Astrocyte (in vitro differentiated cells and primary cell): ENCODE data around the gene INSYN1.

Experiments
- EZH2 ChIP-seq: IDR thresholded peaks from 2 replicates; pipeline ENCODE4 v1.6.1; 2012; ENCODE audit warnings: mild to moderate bottlenecking, low read length, inconsistent platforms; ENCODE audit not compliant: insufficient read depth
- TF ChIP-seq, protein P1 (sequence below): IDR thresholded peaks from 2 replicates; pipeline ENCODE4 v1.5.1; 2011; ENCODE audit warnings: low read depth, mild to moderate bottlenecking, inconsistent platforms, low read length, moderate library complexity; ENCODE audit not compliant: insufficient read depth

DNA sequence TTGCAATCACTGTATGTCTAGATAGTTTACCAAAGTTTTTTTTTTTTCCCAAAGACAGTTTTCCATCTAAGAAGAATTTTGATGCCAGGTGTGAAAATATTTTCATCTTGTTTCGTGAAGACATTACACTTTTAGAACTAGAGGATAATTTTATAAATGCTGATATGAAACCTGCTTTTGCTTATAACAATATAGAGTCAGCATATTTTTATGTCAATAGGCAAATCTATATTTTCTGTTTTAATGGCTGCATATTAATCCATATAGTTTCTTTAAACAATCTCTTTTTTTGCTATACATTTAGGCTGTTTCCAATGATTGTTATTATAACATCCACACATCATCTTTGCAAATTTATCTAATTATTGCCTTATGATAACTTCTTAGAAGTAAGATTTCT is 12.6 kb upstream of the INSYN1 start:
- TF ChIP-seq, protein P1, sequence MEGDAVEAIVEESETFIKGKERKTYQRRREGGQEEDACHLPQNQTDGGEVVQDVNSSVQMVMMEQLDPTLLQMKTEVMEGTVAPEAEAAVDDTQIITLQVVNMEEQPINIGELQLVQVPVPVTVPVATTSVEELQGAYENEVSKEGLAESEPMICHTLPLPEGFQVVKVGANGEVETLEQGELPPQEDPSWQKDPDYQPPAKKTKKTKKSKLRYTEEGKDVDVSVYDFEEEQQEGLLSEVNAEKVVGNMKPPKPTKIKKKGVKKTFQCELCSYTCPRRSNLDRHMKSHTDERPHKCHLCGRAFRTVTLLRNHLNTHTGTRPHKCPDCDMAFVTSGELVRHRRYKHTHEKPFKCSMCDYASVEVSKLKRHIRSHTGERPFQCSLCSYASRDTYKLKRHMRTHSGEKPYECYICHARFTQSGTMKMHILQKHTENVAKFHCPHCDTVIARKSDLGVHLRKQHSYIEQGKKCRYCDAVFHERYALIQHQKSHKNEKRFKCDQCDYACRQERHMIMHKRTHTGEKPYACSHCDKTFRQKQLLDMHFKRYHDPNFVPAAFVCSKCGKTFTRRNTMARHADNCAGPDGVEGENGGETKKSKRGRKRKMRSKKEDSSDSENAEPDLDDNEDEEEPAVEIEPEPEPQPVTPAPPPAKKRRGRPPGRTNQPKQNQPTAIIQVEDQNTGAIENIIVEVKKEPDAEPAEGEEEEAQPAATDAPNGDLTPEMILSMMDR = no peak
- TF ChIP-seq EZH2 = no peak
